NT2/D1 (cell line): ENCODE measurements around the gene SPSB3.

ENCODE experiments used
- DNase-seq: peaks from one replicate; pipeline ENCODE4 v3.0.0-alpha.2; 2011; ENCODE audit warnings: low read depth, low spot score
- H3K27me3 ChIP-seq: 2 replicates; pipeline ENCODE4 v1.6.0; 2011; ENCODE audit warnings: mild to moderate bottlenecking; ENCODE audit not compliant: insufficient read length, insufficient read depth
- H3K36me3 ChIP-seq: 2 replicates; pipeline ENCODE4 v1.6.1; 2011; ENCODE audit warnings: mild to moderate bottlenecking, low read length, mixed read lengths; ENCODE audit not compliant: insufficient read depth, insufficient read length
- H3K4me1 ChIP-seq: 2 replicates; pipeline ENCODE4 v1.5.1; 2011; ENCODE audit not compliant: insufficient read depth, insufficient read length
- H3K4me3 ChIP-seq: 2 replicates; pipeline ENCODE4 v1.5.1; 2011; ENCODE audit warnings: low read depth; ENCODE audit not compliant: insufficient read length
- H3K9ac ChIP-seq: 2 replicates; pipeline ENCODE4 v1.6.0; 2011; ENCODE audit warnings: low read depth; ENCODE audit not compliant: insufficient read length
- H3K9me3 ChIP-seq: 2 replicates; pipeline ENCODE4 v1.5.1; 2011; ENCODE audit warnings: mild to moderate bottlenecking, low read length; ENCODE audit not compliant: insufficient read depth
- SUZ12 ChIP-seq: IDR thresholded peaks from 2 replicates; pipeline ENCODE4 v1.6.1; 2011; ENCODE audit not compliant: insufficient read length, insufficient read depth; ENCODE audit errors: extremely low read depth
- YY1 ChIP-seq: IDR thresholded peaks from 2 replicates; pipeline ENCODE4 v1.6.1; 2011; ENCODE audit not compliant: insufficient read length, insufficient read depth
- ZNF274 ChIP-seq: IDR thresholded peaks from 2 replicates; pipeline ENCODE4 v1.6.1; 2011; ENCODE audit warnings: mild to moderate bottlenecking, low read depth, low read length

Gene SPSB3

DNA sequence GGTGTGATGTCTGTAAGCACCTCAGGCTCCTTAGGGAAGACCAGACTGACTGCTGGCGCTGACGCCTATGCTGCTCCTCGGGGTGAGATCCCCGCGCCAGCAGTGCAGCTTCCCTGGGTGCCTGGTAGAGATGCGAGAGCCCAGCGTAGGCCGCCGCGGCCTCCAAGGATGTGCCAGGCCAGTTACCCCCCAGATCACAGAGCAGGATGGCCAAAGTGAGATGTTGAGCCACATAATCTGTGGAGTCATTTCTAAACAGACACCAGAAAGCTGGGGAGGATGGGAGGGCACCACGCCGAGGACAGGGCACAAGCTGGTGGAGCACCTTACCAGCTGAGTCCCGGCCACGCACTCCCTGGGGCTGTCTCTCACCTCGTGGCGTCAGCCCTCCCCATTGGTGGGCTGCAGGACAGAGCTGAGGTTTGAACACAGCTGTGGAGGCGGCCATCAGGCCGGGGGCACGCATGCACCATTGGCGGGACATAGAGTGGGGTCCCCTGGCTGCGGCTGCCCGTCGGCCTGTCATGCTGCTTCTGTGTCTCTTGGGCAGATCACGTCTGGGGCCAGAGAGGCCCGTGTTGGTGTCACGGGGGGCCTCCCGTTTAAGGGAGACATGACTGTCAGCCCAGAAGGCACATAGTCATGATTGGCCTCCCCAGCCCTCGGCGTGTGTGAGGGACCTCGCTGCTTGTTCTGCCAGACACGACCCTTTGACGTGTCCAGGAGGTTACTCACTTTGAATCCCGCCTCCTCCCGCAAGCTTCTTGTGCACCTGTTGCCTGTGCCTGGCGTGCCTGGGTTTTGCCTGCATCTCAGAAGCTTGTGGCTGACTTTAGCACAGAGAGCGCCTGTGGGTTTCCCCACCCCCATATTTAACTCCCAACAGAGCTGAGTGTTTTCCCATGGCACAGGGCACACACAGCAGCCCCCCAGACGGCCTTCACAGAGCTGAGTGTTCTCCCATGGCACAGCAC is 54.4 kb downstream of the SPSB3 start:
- TF ChIP-seq SUZ12 (no peak), ZNF274 (no peak), YY1 (no peak)
- no peak for DNase-seq
- Histone ChIP-seq H3K4me3 (no peak overlapping the region), H3K27me3 (no peaks in the 10 kb centered on the region), H3K4me1 (peaks cover 2% of the 10 kb centered on the region), H3K9me3 (no peaks in the 10 kb centered on the region), H3K9ac (no peak overlapping the region), H3K36me3 (peaks cover 72% of the 10 kb centered on the region)
